Uterus (tissue), 4 donors: ENCODE data around the gene IL21R. TPM values are rescaled to one million over a fixed set of nuclear protein-coding genes. Genes with fewer than 3 reads are reported as not detected.
"Not testable (repeated sequence)": the region's sequence is repeated elsewhere in the genome, so short reads cannot be mapped to it uniquely, and the experiment has no call there.

Experiments used
- DNase-seq, 2 donors: peaks; one replicate each; pipeline ENCODE4 v3.0.0-alpha.2; 2019 to 2020
- H3K27ac ChIP-seq, 2 donors: fragments of 200-600 bp; sonication (generic); 1 replicate in 1 of 2; 2 replicates in 1 of 2; pipeline ENCODE4 v1.5.1; 2016 to 2018
- H3K27me3 ChIP-seq, 2 donors: fragments of 200-600 bp; sonication (generic); one replicate each; pipeline ENCODE4 v1.5.1; 2018 to 2019; ENCODE audit warnings: control low read depth in 1 of 2
- H3K36me3 ChIP-seq, 2 donors: fragments of 200-600 bp; sonication (generic); one replicate each; pipeline ENCODE4 v1.5.1; 2019; ENCODE audit warnings: control low read depth in 1 of 2
- H3K4me1 ChIP-seq, 2 donors: fragments of 200-600 bp; sonication (generic); one replicate each; pipeline ENCODE4 v1.5.1; 2018 to 2019; ENCODE audit warnings: control low read depth in 1 of 2
- H3K4me3 ChIP-seq, 2 donors: fragments of 200-600 bp; sonication (generic); 1 replicate in 1 of 2; 2 replicates in 1 of 2; pipeline ENCODE4 v1.5.1; 2018 to 2019; ENCODE audit warnings: mild to moderate bottlenecking in 1 of 2
- H3K9me3 ChIP-seq, 2 donors: fragments of 200-600 bp; sonication (generic); one replicate each; pipeline ENCODE4 v1.5.1; 2019; ENCODE audit warnings: control low read depth in 1 of 2
- POLR2A ChIP-seq, 2 donors: fragments of 450-650 bp; IDR thresholded peaks; one replicate each; pipeline ENCODE4 v1.6.1; 2016; ENCODE audit warnings: antibody characterized with exemption in 2 of 2, mild to moderate bottlenecking in 1 of 2, moderate library complexity in 1 of 2
- intact Hi-C: fragments of 100-400 bp; cut with DNase I; formaldehyde crosslinking; loops from one replicate; pipeline ENCODE4 v1.15.1; 2023; ENCODE audit warnings: low total_unique reads
- total RNA-seq, 4 donors: library from RNA; depleted of rRNA in 3 of 4; stranded (reverse); fragments of >200 nt in 3 of 4; gene quantifications; one replicate each; pipeline versions ENCODE4 v1.1.0 to v1.2.4, GENCODE V29; 2014 to 2023
- TF ChIP-seq, protein P1 (sequence below), 4 experiments: fragments of 200-600 bp in 2 of 4; fragments of 450-650 bp in 2 of 4; sonication (generic) in 2 of 4; IDR thresholded peaks; one replicate each; pipeline ENCODE4 v1.5.1; 2016 to 2019; ENCODE audit warnings: antibody characterized with exemption in 4 of 4, mild to moderate bottlenecking in 2 of 4, moderate library complexity in 1 of 4
- donor health status: DM: yes; HTN: yes; CAD: no.

The IL21R gene
- total RNA-seq, 4 donors from 2014 or later: 0.21 to 0.46 TPM; not detected in 2

DNA sequence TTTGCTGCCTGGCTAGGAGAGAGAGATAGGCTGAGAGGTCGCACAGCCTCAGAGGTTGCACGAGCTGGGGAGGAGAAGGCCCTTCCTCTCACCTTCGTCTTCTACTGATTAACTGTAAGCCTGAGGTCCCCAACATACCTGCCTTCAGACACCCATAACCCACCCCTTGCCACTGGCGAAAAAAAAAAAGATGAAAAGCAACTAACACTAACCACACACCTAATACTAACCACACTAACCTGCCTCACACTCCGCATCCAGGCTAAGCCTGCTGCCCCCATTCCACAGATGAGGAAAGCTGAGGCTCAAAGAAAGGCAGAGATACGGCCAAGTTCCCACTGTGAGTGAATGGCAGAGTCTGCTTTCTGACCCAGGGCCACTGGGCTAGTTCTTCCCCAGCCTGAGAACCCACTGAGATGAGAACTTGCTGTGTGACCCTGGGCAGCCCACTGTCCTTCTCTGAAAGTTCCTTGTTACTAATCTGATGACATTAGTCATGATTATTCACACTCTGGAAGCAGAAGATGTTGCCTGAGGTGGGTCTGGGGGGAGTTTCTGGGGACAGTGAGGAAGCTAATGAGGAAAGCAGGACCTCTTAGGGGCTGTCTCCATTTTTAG, 4.6 kb downstream of the IL21R start:
- TF ChIP-seq POLR2A (IDR thresholded peaks at IDR 0.05): no peak
- TF ChIP-seq, protein P1, sequence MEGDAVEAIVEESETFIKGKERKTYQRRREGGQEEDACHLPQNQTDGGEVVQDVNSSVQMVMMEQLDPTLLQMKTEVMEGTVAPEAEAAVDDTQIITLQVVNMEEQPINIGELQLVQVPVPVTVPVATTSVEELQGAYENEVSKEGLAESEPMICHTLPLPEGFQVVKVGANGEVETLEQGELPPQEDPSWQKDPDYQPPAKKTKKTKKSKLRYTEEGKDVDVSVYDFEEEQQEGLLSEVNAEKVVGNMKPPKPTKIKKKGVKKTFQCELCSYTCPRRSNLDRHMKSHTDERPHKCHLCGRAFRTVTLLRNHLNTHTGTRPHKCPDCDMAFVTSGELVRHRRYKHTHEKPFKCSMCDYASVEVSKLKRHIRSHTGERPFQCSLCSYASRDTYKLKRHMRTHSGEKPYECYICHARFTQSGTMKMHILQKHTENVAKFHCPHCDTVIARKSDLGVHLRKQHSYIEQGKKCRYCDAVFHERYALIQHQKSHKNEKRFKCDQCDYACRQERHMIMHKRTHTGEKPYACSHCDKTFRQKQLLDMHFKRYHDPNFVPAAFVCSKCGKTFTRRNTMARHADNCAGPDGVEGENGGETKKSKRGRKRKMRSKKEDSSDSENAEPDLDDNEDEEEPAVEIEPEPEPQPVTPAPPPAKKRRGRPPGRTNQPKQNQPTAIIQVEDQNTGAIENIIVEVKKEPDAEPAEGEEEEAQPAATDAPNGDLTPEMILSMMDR (IDR thresholded peaks at IDR 0.05): no peak
- no peak overlapping the region for H3K4me3 ChIP-seq
- no peaks in the 10 kb centered on the region for H3K4me1 ChIP-seq
- no peaks in the 10 kb centered on the region for H3K36me3 ChIP-seq
- no peak for DNase-seq
- intact Hi-C loops: no loop called here
- no peaks in the 10 kb centered on the region for H3K9me3 ChIP-seq
- H3K27ac ChIP-seq: no peak overlapping the region
- no peaks in the 10 kb centered on the region for H3K27me3 ChIP-seq

DNA sequence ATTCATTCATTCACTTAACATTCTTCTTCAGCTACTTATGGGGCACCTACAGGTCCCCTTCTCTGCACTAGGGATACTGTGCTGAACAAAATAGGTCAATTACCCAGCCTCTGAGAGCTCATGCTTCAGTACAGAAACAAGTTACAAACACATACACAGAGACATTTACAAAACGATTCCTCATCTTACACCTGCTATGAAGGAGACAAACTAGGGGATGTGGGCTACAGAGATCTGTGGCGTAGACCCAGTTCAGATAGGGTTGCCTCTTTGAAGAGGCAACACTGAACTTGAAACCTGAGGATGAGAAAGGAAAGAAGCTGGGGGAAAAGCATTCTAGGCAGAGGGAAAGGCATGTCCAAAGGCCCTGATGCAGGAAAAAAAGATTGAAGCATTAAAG, 5.2 kb downstream of the IL21R start:
- H3K27me3 ChIP-seq: no peaks in the 10 kb centered on the region
- H3K36me3 ChIP-seq: no peaks in the 10 kb centered on the region
- TF ChIP-seq, protein P1 (IDR thresholded peaks at IDR 0.05): no peak
- TF ChIP-seq POLR2A (IDR thresholded peaks at IDR 0.05): no peak
- intact Hi-C loops: no loop called here
- no peak overlapping the region for H3K27ac ChIP-seq
- H3K4me1 ChIP-seq: no peaks in the 10 kb centered on the region
- no peak overlapping the region for H3K4me3 ChIP-seq
- no peaks in the 10 kb centered on the region for H3K9me3 ChIP-seq
- no peak for DNase-seq

DNA sequence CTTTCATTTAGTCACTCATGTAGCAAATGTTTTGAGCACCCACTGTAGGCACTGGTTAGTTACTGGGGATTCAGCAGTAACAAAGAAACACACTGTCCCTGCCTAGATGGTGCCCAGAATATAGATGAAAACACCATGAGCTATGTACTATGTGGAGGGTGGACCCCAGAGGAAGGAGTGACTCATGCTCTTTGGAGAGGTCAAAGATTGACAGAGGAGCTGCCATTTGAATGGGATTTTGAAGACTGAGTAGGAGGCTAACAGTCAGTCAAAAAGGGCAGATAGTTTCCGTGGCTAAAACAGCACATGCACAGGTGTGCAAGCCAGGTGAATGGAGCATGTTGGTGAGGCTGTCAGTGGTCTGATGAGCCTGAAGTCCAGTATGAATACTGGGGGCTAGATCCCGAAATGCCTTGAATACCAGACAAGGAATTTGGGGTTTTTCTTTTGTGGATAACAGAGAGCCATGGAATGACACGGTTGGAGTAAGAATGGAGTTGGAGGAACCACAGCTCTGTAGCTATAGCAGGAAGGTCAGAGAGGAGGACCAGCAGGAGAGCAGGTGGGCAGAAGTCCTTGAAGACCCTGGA, 6.1 kb downstream of the IL21R start:
- Histone ChIP-seq H3K36me3 (no peaks in the 10 kb centered on the region), H3K4me3 (no peak overlapping the region), H3K27me3 (no peaks in the 10 kb centered on the region), H3K27ac (no peak overlapping the region), H3K4me1 (no peaks in the 10 kb centered on the region), H3K9me3 (no peaks in the 10 kb centered on the region)
- intact Hi-C loops: no loop called here
- TF ChIP-seq, protein P1 (IDR thresholded peaks at IDR 0.05): no peak
- no peak for TF ChIP-seq POLR2A (IDR thresholded peaks at IDR 0.05)
- DNase-seq: no peak

DNA sequence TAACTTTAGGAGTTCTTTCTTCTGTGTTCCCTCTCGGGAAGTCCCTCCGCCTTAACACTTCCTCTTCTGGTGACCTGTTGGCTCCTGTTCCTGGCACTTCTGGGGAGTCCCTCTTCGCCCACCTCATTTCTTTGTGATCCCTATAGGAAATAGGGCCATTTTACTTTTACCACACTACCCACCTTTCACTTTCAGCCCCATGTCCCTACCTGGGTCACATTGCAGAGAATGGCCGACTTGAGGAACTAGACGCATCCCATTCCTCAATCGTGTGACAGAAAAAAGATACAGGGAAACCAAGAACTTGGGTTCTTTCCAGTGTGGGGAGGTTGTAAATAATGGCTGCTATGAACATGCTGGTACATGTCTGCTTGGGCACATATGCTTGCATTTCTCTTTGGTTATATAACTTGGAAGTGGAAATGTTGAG, 6.6 kb downstream of the IL21R start:
- Histone ChIP-seq H3K9me3 (no peaks in the 10 kb centered on the region), H3K36me3 (no peaks in the 10 kb centered on the region), H3K27ac (no peak overlapping the region), H3K4me3 (no peak overlapping the region), H3K4me1 (no peaks in the 10 kb centered on the region), H3K27me3 (no peaks in the 10 kb centered on the region)
- TF ChIP-seq POLR2A (IDR thresholded peaks at IDR 0.05): no peak
- TF ChIP-seq, protein P1 (IDR thresholded peaks at IDR 0.05): no peak
- DNase-seq: no peak
- intact Hi-C loops: no loop called here

DNA sequence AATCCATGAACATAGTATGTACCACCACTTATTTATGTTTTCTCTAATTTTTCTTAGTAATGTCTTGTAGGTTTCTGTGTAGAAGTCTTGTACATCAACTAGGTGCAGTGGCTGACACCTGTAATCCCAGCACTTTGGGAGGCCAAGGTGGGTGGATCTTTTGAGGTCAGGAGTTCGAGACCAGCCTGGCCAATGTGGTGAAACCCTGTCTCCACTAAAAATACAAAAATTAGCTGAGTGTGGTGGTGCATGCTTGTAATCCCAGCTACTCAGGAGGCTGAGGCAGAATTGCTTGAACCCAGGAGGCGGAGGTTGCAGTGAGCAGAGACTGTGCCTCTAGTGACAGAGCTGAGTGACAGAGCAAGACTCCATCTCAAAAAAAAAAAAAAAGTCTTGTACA, 8.0 kb downstream of the IL21R start:
- H3K4me1 ChIP-seq, H3K27ac ChIP-seq, H3K27me3 ChIP-seq, H3K9me3 ChIP-seq, H3K4me3 ChIP-seq, intact Hi-C loops, DNase-seq, H3K36me3 ChIP-seq: not testable (repeated sequence)
